NCI-H2107 (cell line): Measurements from ENCODE around the gene SEZ6L.
A peak's percentile ranks its signal among the peaks of the same experiment; 100 is the strongest.

Source experiments
- DNase-seq: peaks from one replicate; lab custom pipeline; 2025; lab: John Stamatoyannopoulos, UW

SEZ6L gene

GRCh38 chr22:26334232-26334631, 165.0 kb downstream of the SEZ6L start:
- DNase-seq = no peak

- no peak for DNase-seq
Measured at GRCh38 chr22:26336773-26337172, 167.5 kb downstream of the SEZ6L start.

- no peak for DNase-seq
Measured at GRCh38 chr22:26339755-26340154, 170.5 kb downstream of the SEZ6L start.

GRCh38 chr22:26342745-26343410, 173.6 kb downstream of the SEZ6L start:
- DNase-seq = no peak

- DNase-seq = no peak
Measured at GRCh38 chr22:26345496-26345895, 176.2 kb downstream of the SEZ6L start.

- DNase-seq = no peak
Measured at GRCh38 chr22:26348810-26349526, 179.7 kb downstream of the SEZ6L start.

- no peak for DNase-seq
Measured at GRCh38 chr22:26354707-26355106, 185.4 kb downstream of the SEZ6L start.

- DNase-seq = no peak
Measured at GRCh38 chr22:26357281-26357680, 188.0 kb downstream of the SEZ6L start.

- no peak for DNase-seq
Measured at GRCh38 chr22:26357813-26358212, 188.6 kb downstream of the SEZ6L start.

- no peak for DNase-seq
Measured at GRCh38 chr22:26359156-26359555, 189.9 kb downstream of the SEZ6L start.

GRCh38 chr22:26360169-26360885, 191.1 kb downstream of the SEZ6L start:
- DNase-seq = no peak

- no peak for DNase-seq
Measured at GRCh38 chr22:26362471-26362870, 193.2 kb downstream of the SEZ6L start.

- DNase-seq = peak; percentile 28
Measured at GRCh38 chr22:26364066-26365015, 195.1 kb downstream of the SEZ6L start.

- DNase-seq = peak; percentile 19
Measured at GRCh38 chr22:26367402-26368245, 198.4 kb downstream of the SEZ6L start.

- DNase-seq = no peak
Measured at GRCh38 chr22:26372890-26373289, 203.6 kb downstream of the SEZ6L start.

- no peak for DNase-seq
Measured at GRCh38 chr22:26374391-26375026, 205.2 kb downstream of the SEZ6L start.

GRCh38 chr22:26377170-26377830, 208.0 kb downstream of the SEZ6L start:
- no peak for DNase-seq

- no peak for DNase-seq
Measured at GRCh38 chr22:26380072-26380830, 211.0 kb downstream of the SEZ6L start.

GRCh38 chr22:26382782-26383181, 213.5 kb downstream of the SEZ6L start:
- no peak for DNase-seq
